Measurements from ENCODE around the gene MAD2L1BP. TPM values are rescaled to one million over a fixed set of nuclear protein-coding genes. Genes with fewer than 3 reads are reported as not detected.
"Not testable (repeated sequence)": the region's sequence is repeated elsewhere in the genome, so short reads cannot be mapped to it uniquely, and the experiment has no call there.

MAD2L1BP gene
- polyA plus RNA-seq, 12 donors, result 14.6 to 20.6 (median 17.3) TPM; not detected in 2

DNA sequence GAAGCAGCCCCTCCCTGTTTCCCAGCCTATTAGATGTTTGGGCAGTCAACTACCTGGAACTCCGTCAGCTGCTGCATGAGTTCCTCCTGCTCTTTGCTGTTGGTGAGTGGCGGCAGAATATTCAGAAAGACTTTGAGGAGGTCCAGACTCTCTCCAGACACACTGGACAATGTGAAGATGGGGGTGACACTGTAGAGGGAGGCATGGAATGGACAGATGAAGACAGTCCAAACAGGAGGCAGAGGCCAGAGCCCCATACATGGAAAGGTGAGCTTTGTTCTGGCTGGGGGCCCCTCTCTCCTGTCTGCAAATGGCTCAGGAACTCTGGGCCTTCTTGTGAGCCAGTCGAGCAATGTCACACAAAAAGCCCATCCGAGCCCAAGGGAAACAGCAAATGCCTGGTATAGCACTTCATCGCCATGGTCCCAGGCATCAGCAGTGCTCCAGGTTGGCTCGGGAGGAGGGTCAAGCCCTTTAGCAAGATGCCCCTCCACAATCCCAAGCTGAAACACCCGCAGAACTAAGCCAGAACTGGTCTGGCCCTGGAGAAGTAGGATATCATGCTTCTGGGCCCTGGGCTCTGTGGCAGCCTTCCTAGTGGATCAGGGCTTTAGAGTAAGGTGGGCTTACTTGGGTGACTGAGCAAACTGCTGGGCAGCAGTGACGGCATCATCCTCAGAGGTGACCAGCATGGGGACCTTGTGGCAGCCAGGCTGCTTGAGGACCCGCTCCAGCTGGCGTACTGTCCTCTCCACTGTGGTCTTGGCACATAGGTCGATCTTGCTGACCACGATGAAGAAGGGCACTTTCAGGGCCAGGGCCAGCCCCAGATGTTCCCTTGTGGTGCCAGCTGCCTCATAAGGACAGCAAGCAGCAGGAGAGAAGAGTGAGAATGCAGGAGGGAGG, 11.5 kb upstream of the MAD2L1BP start:
- no peak for DNase-seq

DNA sequence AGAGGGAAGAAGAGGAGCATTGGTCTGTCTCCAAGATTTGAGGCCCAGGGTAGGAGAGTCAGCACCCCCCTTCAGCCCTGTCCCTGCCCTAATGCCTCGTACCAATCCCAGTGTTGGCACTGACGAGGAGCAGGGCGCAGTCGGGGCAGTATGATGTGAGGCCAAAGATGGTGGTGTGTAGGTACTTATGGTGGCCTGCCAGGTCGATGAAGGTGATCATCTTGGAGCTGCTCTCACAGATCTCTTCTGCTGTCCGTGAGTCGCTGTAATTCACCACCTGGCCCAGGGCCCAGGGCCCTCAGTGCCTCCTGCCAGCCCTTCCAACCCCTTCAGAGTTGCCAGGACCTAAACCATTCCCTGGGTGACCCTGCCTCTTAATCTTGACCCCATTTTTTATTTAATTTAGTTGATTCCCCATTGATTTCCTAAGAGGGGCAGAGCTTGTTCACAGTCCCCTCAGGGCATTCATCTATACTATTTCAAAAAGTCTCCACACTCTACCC, 10.8 kb upstream of the MAD2L1BP start:
- DNase-seq, result no peak

DNA sequence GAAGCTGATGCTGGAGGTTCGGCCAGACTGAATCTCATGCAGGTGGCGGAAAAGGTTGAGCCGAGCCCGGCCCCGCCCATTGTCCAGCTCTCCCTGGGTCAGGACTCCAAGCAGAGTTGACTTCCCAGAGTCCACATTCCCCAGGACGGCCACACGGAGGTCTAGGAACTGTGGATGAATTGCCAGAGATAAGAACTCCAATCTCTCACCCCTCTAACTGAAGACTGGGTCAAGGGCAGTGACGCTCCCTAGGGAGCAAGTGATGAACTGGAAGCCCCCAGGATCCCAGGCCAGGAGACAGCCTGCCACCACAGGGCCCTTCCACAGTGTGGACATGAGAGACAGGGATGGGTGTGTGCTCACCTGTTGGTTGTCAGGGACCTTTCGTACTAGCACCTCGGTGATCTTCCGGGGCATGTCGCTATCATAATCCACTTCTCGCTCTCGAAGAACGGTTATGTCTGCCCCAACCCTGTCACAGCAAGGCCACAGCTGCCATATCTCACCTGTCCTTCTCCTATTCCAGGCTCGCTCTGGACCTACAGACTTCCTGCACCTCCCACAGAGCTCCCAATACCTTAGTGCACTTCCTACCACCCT, 10.1 kb upstream of the MAD2L1BP start:
- no peak for DNase-seq

DNA sequence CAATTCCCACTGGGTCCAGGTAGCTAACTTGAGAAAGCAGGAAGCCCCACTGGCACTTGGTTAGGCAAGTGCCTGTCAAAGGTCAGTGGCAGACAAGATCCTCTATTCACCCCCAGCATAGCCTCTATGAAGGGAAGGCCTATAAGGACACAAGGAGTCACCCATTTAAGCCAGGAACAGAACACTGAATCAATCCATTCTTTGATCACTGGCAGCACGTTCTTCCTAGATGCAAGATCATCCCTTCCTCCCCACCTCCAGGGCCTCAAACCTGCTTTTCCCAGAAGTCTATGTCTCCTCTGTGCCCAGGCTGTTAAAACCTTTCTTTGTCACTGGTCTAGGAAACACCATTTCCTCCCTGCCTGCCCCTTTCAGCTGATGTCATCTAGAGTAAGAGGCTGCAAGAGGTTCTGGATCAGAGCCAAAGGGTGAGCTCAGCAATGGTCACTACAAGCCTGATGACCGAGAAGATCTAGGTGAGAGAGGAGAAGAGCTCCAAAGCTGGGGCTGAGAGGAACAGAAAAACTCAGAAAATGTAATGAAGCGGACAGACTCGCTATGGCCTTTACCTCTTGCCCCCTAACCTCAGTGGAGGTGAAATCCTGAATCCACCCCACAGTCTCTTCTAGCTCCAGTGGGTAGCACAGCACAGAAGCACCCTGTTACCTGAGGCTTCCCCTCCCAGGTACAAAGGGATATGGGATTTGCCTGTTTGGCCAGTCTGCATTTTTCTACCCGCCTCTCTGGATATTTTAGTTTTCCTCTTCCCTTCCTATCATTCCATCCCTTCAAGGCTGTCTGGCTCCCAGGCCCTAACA, 8.4 kb upstream of the MAD2L1BP start:
- peak; percentile 72 for DNase-seq

DNA sequence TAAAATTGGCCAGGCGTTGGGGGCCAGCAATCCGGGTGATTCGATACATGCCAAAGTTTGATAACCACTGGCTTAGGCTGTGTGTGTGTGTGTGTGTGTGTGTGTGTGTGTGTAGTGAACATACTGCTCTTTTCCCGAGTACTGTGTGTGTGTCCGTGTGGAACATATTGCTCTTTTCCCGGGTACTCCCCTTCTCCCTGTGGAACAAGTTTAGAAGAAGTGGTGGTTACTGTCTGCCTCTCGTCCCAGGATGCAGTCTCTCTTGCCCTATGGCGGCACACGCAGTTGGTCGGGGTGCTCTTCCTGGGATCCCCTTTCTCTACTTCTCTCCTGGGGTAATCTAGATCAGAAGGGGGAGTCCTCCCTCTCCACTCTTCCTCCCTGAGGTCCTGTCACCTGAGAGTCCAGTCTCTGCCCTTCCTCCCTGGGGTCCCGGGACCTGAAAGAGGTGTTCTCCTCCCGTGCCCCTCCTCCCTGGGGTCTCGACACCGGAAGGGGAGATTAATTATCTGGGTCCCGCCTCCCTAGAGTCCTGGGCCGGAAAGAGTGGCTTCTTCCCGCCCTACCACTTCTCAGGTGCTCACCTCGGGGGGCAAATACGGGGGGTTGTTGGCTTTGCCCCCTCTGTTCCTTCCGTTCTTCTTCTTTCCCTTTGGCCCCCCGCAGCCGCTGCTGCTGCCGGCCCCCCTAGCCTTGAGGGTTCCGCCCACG, 7.1 kb upstream of the MAD2L1BP start:
- DNase-seq, result peak; percentile 44

DNA sequence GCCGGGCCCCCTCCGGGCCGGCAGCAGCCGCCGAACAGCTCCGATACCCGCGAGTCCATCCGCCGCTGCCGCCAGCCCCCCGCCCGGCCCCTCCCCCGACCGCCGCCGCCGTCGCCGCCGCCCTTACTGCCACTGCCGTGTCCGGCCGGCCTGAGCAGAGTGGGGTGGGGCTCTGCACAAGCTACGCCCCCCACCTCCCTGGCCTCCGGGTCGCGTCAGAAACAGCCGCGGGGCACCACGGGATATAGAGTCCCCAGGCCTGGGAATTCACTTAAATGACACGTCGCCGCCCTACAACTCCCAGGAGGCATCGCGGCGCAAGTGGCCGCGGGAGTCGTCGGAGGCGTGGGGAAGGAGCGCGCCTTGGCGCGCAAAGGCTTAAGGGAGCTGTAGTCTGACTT, 6.5 kb upstream of the MAD2L1BP start, which contains the start of gene GTPBP2:
Gene GTPBP2, minus strand, starts transcription at position 161 of the 401 bp plus-strand sequence. Its CDS starts 102 bp downstream, at position 59.
- peak; percentile 99 for DNase-seq

DNA sequence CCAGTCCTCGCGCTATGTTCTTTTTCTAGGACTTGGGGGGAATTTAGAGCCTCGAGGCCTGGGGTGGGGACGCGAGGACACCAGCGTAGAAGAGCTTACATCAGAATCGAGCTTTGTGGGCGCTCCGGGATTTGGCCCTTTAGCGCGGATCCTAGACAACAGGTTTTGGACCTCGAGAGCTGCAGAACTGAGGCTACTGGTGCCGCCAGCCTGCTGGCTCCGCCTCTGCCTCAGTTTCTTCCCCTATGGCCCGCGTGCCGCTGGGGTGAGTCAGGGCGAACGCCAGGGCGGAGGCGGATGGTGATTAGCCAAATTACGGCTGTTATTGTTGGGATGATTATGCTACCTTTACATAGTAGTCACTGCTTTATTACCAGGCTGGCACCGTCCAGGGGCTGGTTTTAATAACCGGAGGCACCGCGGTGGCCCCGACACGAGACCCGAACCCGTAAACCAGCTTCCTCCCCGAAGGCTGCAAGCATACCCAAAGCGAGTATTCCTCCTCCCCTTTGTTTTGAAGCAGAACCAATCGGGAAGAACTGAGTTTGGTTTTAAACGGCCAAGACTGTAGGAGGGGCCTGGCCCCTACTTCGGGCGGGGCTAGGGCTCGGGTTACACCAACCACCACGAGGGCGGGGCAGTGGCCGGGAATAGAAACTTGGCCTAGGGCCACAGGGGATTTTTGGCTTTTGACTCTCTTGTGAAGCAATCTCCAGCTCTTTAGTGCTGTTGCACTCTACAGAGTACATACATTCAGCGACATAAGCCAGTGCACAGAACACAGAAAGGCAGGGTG, 5.9 kb upstream of the MAD2L1BP start:
- DNase-seq, result peak; percentile 99

DNA sequence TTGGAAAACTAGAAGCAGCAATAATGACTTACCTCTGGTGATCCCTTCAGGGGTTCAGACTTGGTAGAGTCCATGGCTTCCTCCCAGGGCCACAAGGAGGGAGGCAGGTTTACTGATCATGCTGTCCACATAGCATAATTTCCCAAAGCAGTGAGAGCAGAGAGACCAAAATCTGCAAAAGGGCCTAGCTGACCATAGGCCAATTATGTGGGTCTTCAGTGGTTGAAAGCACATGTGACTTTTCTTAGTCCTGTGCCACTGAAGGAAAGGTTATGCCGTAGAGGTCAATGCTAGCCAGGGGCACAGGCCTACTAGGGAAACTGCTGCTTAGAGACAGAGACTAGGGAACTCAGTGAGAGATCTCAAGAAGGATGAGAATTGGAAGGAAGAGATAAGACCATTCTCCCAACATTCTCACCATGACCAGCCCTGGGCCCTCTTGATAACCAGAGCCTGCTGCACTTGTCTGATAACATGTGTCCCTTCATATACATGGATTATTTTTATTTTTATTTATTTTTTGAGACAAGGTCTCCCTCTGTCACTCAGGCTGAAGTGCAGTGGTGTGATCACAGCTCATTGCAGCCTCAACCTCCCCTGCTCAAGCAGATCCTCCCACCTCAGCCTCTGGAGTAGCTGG, 4.5 kb upstream of the MAD2L1BP start:
- DNase-seq, result no peak

DNA sequence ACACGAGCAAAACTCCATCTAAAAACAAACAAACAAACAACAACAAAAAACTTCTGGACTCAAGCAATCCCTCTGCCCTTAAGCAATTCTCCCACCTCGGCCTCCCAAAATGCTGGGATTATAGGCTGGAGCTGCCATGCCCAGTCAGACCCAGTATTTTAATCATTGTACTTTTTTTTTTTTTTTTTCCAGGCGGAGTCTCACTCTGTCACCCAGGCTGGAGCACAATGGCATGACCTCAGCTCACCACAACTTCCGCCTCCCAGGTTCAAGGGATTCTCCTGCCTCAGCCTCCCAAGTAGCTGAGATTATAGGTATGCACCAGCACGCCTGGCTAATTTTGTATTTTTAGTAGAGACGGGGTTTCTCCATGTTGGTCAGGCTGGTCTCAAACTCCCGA, 2.6 kb upstream of the MAD2L1BP start:
- DNase-seq, result not testable (repeated sequence)

DNA sequence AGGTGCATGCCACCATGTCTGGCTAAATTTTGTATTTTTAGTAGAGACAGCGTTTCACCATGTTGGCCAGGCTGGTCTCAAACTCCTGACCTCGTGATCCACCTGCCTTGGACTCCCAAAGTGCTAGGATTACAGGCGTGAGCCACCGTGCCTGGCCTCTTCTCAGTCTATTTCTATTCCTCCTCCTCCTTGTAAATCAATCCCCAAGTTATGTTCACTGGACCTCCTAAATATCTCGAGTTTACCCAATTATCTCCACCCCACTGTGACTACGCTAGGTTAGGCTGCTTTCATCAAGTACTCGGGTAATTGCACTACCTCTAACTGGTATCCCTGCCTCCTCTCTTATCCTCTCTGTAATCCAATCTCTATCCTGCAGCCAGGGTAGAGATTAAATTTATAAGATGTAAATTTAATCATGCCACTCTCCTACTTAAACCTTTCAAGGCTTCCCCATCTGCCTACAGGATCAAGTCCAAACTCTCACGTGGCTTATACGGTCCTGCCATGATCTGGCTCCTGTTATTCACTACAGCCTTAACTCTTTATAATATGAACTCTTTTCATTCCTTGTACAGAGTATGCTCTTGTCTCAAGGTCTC, 837 bp upstream of the MAD2L1BP start:
- no peak for DNase-seq

DNA sequence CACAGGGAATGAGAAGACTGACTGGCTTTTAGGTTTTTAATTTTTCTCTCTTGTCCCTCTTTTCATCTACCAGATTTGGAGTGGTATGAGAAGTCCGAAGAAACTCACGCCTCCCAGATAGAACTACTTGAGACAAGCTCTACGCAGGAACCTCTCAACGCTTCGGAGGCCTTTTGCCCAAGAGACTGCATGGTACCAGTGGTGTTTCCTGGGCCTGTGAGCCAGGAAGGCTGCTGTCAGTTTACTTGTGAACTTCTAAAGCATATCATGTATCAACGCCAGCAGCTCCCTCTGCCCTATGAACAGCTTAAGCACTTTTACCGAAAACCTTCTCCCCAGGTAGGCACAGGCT, 644 bp downstream of the MAD2L1BP start:
- no peak for DNase-seq

DNA sequence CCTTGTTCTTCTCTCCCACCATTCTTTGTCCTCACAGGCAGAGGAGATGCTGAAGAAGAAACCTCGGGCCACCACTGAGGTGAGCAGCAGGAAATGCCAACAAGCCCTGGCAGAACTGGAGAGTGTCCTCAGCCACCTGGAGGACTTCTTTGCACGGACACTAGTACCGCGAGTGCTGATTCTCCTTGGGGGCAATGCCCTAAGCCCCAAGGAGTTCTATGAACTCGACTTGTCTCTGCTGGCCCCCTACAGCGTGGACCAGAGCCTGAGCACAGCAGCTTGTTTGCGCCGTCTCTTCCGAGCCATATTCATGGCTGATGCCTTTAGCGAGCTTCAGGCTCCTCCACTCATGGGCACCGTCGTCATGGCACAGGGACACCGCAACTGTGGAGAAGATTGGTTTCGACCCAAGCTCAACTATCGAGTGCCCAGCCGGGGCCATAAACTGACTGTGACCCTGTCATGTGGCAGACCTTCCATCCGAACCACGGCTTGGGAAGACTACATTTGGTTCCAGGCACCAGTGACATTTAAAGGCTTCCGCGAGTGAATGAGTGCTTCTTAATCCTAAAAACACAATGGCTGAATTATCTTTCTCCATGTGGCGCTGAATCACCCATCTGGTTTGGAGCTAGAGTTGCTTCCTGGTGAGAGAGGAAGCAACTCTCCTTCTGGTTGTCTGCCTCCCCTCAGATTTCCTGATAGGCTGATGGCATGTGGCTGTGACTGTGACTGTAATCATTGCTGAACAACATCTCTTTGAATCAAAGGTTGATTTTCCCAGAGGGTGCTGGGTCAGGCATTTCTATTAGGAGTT, 4.6 kb downstream of the MAD2L1BP start:
- no peak for DNase-seq

DNA sequence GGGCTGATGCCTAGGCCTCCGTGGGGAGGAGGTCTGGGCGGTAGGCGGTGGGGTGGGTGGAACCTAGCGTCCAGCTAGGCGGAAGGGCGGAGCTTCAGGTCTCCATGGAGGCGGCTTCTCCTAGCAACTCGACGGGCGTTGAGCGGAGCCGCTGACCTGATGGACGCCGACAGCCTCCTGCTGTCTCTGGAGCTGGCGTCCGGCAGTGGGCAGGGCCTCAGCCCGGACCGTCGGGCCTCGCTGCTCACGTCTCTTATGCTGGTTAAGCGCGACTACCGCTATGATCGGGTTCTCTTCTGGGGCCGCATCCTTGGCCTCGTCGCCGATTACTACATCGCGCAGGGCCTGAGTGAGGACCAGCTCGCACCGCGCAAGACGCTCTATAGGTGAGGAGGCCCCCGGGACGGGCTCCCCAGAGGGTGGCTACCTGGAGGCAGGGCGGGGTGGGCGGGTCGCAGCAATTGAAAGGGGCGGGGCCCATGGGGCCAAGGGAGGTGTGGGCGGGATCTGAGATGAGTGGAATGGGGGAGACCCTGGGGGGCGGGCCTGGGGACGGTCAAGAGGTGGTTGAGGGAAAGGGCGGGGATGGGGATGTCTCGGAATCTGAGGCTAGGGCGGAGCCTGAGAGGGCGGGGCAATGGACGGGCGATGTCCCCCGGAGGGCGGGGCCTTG, 9.4 kb downstream of the MAD2L1BP start, which contains the start of gene RSPH9:
Gene RSPH9, plus strand, starts transcription at position 97 of the 673 bp plus-strand sequence. Its CDS starts 63 bp downstream, at position 160.
- no peak for DNase-seq

DNA sequence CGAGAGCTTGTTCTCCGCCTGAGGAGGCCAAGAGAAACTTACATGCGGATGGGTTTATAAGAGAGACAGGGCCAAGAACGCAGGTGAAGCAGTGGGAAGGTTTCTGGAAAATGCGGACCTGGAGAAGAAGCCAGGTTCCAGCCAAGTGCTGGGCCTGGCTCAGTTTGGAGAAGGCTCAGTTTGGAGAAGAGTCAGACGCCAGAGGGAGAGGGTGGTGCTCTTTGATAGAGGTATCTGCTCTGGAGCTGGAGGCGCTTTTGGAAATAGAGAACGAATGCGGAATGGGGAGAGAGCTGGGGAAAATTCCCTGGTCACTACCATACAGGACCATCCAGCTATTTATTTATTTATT, 9.9 kb downstream of the MAD2L1BP start:
- DNase-seq, result no peak

DNA sequence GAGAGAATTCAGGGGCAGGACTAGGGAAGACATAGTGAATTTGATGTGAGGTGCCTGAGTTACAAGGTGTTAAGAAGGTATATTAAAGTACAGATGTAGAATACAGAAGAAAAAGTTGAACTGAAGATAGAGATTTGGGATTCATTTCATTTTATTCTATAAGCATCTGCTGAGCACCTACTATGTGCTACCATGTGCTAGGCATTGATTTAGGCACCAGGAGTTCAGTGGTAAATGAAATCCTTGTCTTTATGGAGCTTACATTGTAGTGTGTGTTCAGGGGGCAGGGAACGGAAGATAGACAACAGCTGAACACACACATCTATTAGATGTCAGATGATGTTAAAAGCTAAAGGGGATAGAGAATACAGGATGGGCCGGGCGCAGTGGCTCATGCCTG, 12.0 kb downstream of the MAD2L1BP start:
- no peak for DNase-seq

DNA sequence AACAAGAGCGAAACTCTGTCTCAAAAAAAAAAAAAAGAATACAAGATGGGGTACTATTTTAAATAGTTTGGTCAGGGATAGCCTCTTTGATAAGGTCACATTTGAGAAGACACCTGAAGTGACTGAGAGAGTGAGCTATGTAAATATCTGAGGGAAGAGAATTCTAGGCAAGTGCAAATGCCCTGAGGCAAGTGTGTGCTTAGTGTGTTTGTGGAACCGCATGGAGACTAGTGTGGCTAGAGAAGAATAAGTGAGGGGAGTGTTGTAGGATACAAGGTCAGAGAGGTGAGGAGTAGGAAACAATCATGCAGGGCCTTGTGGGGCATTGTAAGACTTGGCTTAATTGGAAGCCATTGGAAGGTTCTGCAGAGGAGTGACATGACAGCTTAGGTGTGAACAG, 12.6 kb downstream of the MAD2L1BP start:
- no peak for DNase-seq

DNA sequence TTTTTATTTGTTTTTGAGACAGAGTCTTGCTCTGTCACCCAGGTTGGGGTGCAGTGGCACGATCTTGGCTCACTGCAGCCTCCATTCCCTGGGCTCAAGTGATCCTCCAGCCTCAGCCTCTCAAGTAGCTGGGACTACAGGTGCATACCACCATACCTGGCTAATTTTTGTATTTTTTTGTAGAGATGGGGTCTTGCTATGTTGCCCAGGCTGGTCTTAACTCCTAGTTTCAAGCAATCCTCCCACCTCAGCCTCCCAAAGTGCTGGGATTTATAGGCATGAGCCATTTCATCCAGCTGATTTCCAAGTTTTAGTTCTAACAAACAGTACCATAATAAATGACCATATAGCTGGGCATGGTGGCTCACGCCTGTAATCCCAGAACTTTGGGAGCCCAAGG, 17.2 kb downstream of the MAD2L1BP start:
- not testable (repeated sequence) for DNase-seq

DNA sequence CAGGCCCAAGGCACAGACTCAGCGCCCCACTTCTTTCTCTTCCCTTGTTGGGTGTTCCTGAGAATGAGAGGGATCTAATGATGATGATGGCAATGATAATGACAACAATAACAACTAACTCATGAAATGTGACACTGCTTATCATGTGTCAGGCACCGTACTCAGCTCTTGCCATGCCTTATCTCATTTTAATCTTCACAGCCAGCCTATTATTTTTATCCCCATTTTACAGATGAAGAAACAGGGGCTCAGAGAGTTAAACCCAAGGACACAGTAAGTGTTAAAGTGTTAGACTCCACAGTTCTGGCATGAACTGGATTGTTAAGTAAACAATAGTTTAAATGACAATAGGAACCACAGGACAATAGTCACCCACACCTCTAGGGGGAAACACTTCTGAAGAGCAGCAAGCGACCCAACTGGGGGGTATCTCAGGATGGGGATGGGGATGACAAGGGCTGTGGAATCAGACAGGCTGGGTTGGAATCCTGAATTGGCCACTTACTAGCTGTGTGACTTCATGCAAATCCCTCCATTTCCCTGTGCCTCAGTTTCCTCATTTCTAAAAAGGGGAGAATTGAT, 21.7 kb downstream of the MAD2L1BP start:
- no peak for DNase-seq
